Nephron (organoid): ENCODE measurements around the gene PIH1D1.
A peak's percentile ranks its signal among the peaks of the same experiment; 100 is the strongest.

Experiments used
- H3K27ac Mint-ChIP-seq, 3 experiments: 2 replicates each; pipeline ENCODE4 v1.8.0; 2020; ENCODE audit warnings: mixed read lengths in 3 of 3, mild to moderate bottlenecking in 2 of 3, moderate library complexity in 1 of 3
- H3K27me3 Mint-ChIP-seq: 2 replicates; pipeline ENCODE4 v1.8.0; 2021; ENCODE audit warnings: low read depth, mild to moderate bottlenecking, moderate library complexity, mixed read lengths
- H3K36me3 Mint-ChIP-seq: 2 replicates; pipeline ENCODE4 v1.8.0; 2020; ENCODE audit warnings: low read depth, mixed read lengths
- H3K4me1 Mint-ChIP-seq: 2 replicates; pipeline ENCODE4 v1.8.0; 2020; ENCODE audit warnings: mixed read lengths
- H3K4me3 Mint-ChIP-seq, 3 experiments: 2 replicates each; pipeline ENCODE4 v1.8.0; 2020; ENCODE audit warnings: mild to moderate bottlenecking in 3 of 3, mixed read lengths in 3 of 3, moderate library complexity in 2 of 3
- H3K9me3 Mint-ChIP-seq: 2 replicates; pipeline ENCODE4 v1.8.0; 2020; ENCODE audit warnings: mixed read lengths
- TF ChIP-seq, protein P1 (sequence below), 3 experiments: fragments of 200-600 bp; sonication (generic); IDR thresholded peaks; one replicate each; pipeline ENCODE4 v1.5.0; 2021; ENCODE audit warnings: antibody characterized with exemption in 3 of 3; ENCODE audit not compliant: unreplicated experiment in 3 of 3

Gene PIH1D1

DNA sequence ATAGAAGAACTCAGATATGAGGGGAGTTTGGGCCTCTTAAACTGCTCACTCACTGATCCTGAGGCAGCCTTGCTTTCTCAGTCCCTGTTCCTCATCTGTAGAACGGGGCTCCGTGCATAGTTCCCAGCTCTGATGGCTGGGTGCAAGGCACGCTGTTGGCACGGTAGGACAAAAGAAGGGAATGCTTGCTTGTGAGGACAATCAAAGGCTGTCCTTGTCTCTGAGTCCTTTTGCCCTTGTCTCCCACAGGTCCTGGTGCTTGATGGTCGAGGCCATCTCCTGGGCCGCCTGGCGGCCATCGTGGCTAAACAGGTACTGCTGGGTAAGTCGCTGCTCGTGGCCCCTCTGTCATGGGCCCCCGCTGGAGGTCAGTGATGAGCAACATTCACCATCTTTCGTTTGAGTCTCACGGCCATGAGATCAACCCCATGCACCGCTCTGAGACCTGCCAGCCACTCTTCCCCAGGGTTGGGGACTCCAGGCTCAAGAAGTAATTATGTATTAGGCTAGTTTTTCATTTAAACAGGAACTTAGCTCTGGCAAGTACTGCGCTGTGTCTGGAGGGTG lies 38.1 kb upstream of the PIH1D1 start:
- H3K36me3 Mint-ChIP-seq = peaks cover 50% of the 10 kb centered on the region
- TF ChIP-seq, protein P1, sequence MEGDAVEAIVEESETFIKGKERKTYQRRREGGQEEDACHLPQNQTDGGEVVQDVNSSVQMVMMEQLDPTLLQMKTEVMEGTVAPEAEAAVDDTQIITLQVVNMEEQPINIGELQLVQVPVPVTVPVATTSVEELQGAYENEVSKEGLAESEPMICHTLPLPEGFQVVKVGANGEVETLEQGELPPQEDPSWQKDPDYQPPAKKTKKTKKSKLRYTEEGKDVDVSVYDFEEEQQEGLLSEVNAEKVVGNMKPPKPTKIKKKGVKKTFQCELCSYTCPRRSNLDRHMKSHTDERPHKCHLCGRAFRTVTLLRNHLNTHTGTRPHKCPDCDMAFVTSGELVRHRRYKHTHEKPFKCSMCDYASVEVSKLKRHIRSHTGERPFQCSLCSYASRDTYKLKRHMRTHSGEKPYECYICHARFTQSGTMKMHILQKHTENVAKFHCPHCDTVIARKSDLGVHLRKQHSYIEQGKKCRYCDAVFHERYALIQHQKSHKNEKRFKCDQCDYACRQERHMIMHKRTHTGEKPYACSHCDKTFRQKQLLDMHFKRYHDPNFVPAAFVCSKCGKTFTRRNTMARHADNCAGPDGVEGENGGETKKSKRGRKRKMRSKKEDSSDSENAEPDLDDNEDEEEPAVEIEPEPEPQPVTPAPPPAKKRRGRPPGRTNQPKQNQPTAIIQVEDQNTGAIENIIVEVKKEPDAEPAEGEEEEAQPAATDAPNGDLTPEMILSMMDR (IDR thresholded peaks at IDR 0.05; ENCODE audit: unreplicated experiment in 3 of 3) = no peak
- H3K27ac Mint-ChIP-seq = peak overlapping the region; percentile 56 to 90 (median 86)
- H3K9me3 Mint-ChIP-seq = no peaks in the 10 kb centered on the region
- peaks cover 20% of the 10 kb centered on the region for H3K4me1 Mint-ChIP-seq
- H3K4me3 Mint-ChIP-seq = peak overlapping the region; percentile 97 to 99 (median 99)
- no peaks in the 10 kb centered on the region for H3K27me3 Mint-ChIP-seq

DNA sequence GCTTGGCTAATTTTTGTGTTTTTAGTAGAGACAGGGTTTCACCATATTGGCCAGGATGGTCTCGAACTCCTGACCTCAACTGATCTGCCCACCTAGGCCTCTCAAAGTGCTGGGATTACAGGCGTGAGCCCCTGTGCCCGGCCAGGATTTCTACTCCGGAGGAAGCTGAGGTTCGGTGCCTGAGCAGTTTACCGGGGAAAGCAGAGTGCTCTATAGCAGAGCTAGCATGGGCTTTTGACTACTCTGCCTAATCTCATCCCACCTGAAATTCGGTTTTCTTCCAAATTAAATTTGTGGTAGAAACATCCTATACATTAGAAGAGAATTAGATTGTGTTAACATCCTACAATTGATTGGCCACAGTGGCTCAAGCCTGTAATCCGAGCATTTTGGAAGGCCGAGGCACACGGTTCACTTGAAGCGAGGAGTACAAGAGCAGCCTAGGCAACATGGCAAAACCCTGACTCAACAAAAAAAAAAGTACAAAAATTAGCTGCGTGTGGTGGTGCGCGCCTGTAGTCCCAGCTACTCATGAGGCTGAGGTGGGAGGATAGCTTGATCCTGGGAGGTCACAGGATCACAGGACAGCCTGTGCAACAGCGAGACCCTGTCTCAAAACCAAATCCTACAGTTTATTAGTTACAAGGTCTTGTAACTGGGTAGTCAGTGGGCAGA lies 37.4 kb upstream of the PIH1D1 start:
- no peaks in the 10 kb centered on the region for H3K9me3 Mint-ChIP-seq
- TF ChIP-seq, protein P1 (IDR thresholded peaks at IDR 0.05; ENCODE audit: unreplicated experiment in 3 of 3) = no peak

DNA sequence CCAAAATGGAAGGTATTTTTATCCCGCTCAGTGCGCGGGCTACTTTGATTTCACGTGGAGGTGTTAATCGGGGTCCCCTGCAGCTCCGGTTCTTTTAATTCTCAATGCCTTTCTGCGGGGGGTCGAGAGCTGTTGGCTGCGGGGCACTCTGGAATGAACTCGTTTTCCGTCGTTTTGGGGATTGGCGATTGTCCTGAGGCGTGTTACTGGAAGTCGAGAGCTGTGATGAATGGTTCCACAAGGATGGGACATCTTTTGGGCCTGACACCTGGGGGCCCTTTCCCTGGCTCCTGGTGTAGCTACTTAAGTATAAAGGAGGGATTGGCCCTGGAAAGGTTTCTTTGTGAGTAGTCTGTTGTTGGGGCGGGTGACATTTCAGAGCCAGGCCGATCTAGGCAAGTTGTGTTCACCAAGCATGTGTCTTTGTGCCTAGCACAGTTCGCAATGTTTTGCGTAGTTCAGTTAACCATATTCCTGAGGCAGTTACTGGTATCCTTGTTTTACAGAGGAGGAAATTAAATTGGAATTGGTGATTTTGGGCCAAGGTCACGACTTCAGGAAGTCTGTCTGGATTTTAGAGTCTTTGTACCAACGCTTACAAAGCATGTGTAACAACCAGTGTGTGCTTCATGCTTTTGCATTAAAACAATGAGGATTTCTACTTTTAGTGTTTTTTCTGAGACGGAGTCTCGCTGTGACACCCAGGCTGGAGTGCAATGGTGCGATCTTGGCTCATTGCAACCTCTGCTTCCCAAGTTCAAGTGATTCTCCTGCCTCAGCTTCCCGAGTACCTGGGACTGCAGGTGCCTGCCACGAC lies 36.6 kb upstream of the PIH1D1 start:
- peaks cover 50% of the 10 kb centered on the region for H3K36me3 Mint-ChIP-seq
- peak overlapping the region; percentile 97 to 99 (median 99) for H3K4me3 Mint-ChIP-seq
- peak overlapping the region; percentile 86 to 95 (median 90) for H3K27ac Mint-ChIP-seq
- TF ChIP-seq, protein P1 (IDR thresholded peaks at IDR 0.05; ENCODE audit: unreplicated experiment in 3 of 3) = no peak
- H3K27me3 Mint-ChIP-seq = no peaks in the 10 kb centered on the region
- H3K4me1 Mint-ChIP-seq = peaks cover 20% of the 10 kb centered on the region
- H3K9me3 Mint-ChIP-seq = no peaks in the 10 kb centered on the region

More for the DNA sequence above, 37.4 kb upstream of the PIH1D1 start:
- peaks cover 50% of the 10 kb centered on the region for H3K36me3 Mint-ChIP-seq
- H3K4me3 Mint-ChIP-seq = peak overlapping the region; percentile 97 to 99 (median 99)
- H3K27me3 Mint-ChIP-seq = no peaks in the 10 kb centered on the region
- peak overlapping the region; percentile 86 to 95 (median 90) for H3K27ac Mint-ChIP-seq
- peaks cover 20% of the 10 kb centered on the region for H3K4me1 Mint-ChIP-seq

DNA sequence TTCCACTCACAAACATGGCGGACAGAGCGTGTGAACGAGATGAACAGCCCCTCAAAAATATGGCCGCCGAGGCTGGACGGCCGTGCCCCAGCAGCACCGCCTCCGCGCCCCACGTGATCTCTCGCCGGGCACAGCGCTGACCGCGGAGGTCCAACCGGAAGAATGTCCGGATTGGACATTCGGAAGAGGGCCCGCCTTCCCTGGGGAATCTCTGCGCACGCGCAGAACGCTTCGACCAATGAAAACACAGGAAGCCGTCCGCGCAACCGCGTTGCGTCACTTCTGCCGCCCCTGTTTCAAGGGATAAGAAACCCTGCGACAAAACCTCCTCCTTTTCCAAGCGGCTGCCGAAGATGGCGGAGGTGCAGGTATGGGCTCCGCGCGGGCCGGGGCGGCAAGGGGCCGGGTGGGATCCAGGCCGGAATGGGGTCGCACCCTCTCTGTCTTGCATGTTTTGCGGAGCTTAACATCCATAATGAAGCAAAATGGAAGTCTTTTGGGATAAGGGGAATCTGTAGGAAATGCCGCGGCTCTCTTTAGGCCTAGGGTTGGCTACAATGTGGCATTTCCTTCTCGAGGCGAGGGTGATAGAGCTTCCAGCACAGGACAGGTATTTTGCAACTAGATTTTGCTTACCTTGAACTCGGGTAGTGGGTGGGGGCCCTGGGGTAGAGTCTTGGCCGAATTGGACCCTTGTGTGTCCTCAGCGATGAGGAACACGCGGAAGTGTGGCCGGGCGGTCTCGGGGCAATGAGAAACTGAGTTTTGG lies 35.8 kb upstream of the PIH1D1 start, which contains the start of gene RPL13A:
TSS of gene RPL13A (plus strand) at position 332 of the 769 bp plus-strand sequence. CDS start at position 354, 22 bp downstream.
- TF ChIP-seq, protein P1 (IDR thresholded peaks at IDR 0.05; ENCODE audit: unreplicated experiment in 3 of 3) = no peak
- H3K36me3 Mint-ChIP-seq = peaks cover 42% of the 10 kb centered on the region

DNA sequence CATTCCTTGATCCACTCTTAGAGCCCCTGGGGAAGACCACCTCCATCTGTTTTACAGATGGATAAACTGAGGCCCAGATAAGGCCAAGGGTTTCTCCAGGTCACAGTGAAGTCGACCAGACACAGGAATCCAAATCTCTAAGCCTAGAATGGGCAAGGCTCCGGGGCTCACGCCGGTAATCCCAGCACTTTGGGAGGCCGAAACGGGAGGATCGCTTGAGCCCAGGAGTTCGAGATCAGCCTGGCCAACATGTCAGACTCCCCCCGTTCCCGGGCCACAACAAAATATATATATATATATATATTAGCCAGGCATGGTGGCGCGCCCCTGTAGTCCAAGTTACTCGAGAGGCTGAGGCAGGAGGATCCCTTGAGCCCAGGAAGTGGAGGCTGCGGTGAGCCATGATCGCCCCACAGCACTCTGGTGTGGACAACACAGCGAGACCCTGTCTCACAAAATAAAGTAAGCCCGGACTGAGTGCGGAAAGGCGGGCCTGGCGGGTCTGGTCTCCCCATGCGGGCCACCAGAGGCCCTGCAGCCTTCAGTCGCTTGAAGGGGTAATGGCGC lies 35.2 kb upstream of the PIH1D1 start:
- H3K27ac Mint-ChIP-seq = peak overlapping the region; percentile 86 to 95 (median 90)
- TF ChIP-seq, protein P1 (IDR thresholded peaks at IDR 0.05; ENCODE audit: unreplicated experiment in 3 of 3) = peak in 1 of 3 experiments; percentile 17
- H3K4me3 Mint-ChIP-seq = peak overlapping the region; percentile 97 to 99 (median 99)
- H3K4me1 Mint-ChIP-seq = peaks cover 20% of the 10 kb centered on the region
- peaks cover 35% of the 10 kb centered on the region for H3K36me3 Mint-ChIP-seq
- no peaks in the 10 kb centered on the region for H3K27me3 Mint-ChIP-seq
- H3K9me3 Mint-ChIP-seq = no peaks in the 10 kb centered on the region

More for the DNA sequence above, 35.8 kb upstream of the PIH1D1 start, which contains the start of gene RPL13A:
- H3K9me3 Mint-ChIP-seq = no peaks in the 10 kb centered on the region
- H3K27me3 Mint-ChIP-seq = no peaks in the 10 kb centered on the region
- H3K27ac Mint-ChIP-seq = peak within 1 kb of the TSS; percentile 86 to 95 (median 90)
- peak within 1 kb of the TSS; percentile 97 to 99 (median 99) for H3K4me3 Mint-ChIP-seq
- H3K4me1 Mint-ChIP-seq = peaks cover 20% of the 10 kb centered on the region
